NCI-H2029 (cell line): ENCODE results near the gene TRIM5.
"Not testable (repeated sequence)": the region's sequence is repeated elsewhere in the genome, so short reads cannot be mapped to it uniquely, and the experiment has no call there.

Experiments used
- DNase-seq: peaks from one replicate; lab custom pipeline; 2025; lab: John Stamatoyannopoulos, UW

The TRIM5 gene, protein sequence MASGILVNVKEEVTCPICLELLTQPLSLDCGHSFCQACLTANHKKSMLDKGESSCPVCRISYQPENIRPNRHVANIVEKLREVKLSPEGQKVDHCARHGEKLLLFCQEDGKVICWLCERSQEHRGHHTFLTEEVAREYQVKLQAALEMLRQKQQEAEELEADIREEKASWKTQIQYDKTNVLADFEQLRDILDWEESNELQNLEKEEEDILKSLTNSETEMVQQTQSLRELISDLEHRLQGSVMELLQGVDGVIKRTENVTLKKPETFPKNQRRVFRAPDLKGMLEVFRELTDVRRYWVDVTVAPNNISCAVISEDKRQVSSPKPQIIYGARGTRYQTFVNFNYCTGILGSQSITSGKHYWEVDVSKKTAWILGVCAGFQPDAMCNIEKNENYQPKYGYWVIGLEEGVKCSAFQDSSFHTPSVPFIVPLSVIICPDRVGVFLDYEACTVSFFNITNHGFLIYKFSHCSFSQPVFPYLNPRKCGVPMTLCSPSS

DNA sequence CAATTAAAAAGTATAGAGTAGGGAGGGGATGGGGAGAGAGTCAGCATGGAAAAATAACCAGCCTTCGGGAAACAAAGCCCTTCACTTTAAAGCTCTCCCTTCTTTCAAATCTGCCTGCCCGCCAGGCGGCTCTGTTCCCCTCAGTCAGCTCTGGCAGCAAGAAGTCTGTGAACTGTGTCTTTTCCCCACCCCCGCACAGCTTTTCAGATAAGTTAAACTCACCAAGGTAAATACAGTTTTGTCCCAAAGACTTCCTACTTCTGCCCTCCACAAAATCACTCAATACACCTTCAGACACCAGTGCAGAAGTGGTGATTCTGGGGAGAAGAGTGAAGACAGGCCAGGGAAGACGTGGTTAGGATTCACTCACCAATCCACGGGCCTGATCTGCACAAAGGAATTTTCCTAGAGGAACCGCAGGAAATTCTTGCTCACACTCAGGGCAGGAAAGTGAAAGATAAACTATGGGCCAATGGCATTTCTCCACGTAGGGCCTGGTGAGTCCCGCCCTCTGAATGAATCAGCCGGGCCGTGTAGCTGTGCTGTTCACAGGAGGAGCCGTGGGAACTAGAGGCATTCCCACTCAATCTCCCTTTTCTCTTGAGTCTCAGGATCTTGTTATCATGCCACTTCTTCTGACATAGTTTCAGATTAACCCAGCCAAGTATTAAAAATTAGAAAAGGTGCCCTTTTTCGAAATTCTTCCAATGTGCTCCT is at the start of gene TRIM5:
TSS of gene TRIM5 (minus strand) at position 429 of the 717 bp plus-strand sequence. CDS start 4,897 bp downstream, outside the sequence.
- DNase-seq: peak; percentile 5

DNA sequence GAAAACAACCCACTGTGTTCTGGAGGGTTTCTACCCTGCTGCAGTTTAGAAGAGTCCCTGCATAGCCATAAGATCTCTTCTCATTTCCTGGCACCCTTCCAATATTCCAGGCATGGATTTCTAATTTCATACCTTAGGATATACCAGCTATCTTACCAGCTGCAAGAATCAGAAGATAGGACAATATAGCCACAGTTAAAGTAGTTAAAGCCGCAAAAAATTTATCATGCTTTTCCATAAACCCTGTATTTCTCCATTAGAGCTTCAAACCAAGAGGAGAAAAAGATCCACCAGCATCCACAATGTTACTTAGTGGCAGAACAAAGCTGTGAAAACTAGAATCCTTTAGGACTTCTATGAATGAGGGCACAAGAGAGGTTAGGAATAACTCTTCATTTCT is 42.8 kb upstream of the TRIM5 start:
- DNase-seq: no peak

DNA sequence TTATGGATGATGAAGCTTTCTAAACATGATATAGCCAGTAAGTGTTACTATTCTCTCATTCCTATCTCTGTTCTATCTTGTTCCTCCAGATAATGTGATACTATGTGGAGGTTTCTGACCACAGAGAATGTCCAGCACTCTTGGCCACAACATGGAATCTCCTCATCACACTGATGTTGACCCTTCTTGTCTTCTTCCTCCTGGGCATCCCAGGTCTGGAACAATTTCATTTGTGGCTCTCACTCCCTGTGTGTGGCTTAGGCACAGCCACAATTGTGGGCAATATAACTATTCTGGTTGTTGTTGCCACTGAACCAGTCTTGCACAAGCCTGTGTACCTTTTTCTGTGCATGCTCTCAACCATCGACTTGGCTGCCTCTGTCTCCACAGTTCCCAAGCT is 41.5 kb upstream of the TRIM5 start:
- DNase-seq: no peak

DNA sequence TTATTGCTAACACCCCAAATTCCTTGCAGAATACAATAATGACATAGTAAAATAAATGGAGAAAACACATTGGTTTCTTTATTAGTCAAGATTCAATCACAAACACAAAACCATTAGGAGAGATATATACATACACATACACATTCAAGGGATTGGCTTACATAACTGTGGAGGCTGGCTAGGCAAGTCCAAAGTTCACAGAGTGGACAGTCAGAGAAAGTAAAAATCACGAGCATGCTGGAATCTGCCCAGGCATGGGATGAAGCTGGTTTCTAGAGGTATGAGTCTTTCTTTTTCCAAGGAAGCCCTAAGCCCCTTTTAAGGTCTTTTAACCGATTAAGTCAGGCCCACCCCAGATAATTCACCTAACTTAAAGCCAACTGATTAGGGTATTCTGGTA is 37.7 kb upstream of the TRIM5 start:
- no peak for DNase-seq

DNA sequence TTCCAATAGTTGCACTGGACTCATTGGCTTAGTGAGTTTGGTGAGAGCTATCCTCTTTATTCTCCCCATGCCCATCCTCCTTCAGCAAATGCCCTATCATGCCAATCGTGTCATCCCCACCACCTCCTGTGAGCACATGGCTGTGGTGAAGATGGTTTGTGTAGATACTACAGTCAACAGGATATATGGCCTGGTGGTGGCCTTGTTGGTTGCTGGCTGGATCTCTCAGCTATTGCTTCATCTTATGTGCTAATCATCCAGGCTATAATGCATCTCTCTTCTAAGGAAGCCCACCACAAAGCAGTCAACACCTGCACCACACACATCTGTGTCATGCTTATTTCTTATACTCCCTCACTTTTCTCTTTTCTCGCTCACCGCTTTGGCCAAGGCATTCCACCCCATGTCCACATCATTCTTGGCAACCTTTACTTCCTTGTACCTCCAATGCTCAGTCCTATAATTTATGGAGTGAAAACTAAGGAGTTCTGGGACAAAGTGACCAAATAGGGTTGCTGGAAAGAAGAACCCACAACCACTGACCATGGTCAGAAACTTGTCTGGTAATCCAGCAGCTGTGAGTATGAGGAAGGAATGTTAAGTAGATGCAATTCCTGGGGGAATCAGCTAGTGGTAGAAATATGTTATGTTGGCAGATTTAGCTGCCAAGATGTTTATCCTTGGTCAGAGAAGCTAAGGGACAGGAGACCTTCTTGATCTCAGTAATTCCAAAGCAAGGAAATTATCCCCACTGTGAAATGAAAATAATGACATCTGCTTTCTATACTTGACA is 35.0 kb upstream of the TRIM5 start:
- no peak for DNase-seq

DNA sequence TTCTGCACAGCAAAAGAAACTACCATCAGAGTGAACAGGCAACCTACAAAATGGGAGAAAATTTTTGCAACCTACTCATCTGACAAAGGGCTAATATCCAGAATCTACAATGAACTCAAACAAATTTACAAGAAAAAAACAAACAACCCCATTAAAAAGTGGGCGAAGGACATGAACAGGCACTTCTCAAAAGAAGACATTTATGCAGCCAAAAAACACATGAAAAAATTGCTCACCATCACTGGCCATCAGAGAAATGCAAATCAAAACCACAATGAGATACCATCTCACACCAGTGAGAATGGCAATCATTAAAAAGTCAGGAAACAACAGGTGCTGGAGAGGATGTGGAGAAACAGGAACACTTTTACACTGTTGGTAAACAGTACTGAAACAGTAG is 31.6 kb upstream of the TRIM5 start:
- DNase-seq: not testable (repeated sequence)

DNA sequence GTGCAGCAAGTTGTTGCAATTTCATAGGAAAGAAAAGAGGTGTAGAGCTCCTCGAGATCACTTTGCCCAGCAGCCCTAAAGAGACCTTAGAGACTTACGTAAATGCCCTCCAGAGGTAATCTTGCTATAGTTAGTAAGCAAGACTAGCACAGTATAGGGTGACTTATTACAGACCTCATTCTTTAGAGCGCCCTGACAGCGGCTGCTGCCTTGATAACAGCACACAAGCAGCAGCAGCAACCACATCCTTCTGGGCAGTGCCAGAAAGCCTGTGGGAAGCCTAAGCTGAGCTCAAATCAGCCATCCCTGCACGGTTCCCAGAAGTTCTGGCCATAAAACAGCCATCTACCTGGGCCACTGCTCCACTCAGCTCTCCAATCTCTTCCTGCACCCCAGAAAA is 28.8 kb upstream of the TRIM5 start:
- no peak for DNase-seq

DNA sequence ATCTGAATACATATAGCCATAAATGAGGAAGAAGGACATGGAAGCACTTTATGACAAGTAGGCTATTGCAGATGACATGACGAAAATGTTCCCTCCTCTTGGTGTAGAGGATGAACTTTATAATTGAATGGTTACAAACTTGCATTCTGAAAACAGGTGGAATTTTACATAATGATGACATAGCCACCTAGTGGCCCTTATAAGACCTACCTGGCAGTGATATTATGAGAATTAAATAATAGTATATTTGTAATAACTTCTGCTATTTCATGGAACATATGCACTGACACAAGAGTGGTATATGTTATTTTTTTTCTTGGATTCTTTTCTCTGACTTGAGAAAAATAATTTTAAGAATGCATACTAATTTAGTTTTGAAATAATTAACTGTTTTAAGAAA is 27.6 kb upstream of the TRIM5 start:
- DNase-seq: no peak

DNA sequence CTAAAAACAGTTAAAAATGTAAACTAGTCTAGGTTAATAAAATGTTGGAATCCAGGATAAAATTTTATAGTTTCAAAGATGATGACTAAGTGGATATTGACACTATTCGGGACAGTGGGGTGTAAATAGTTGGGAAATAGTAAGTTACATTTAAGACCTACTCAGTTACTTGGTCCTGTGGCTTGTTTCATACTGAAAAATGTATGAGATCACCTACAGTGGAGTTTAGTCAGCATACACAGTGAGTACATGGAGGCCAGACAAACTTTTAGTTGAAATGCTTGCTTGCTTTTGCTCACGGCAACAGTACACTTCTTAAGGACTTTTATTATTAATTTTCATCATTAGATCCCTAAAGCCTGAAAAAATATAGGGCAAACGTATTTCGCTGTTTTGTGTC is 20.8 kb upstream of the TRIM5 start:
- no peak for DNase-seq

DNA sequence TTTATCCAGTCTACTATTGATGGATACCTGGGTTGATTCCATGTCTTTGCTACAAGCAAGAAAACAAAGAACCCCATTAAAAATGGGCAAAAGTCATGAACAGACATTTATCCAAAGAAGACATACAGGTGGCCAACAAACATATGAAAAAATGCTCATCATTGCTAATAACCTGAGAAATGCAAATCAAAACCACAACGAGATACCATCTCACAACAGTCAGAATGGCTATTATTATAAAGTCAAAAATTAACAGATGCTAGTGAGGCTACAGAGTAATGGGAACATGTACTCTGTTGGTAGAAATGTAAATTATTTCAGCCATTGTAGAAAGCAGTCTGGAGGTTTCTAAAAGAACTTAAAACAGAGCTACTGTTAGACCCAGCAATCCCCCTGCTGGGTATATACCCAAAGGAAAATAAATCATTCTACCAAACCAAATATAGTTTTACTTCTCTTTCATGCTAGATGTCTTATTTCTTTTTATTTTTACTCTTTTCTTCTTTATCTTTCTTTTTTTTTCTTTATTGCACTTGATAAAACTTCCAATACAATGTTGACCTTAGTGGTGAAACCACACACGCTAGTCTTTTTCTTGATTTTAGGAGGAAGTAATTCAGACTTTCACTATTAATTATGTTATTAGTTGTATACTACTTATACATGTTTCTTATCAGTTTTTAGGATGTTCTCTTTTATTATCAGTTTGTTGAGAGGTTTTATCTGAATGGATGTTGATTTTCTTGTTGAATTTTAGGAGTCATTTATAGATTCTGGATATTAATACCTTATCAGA is 19.1 kb upstream of the TRIM5 start:
- DNase-seq: no peak

DNA sequence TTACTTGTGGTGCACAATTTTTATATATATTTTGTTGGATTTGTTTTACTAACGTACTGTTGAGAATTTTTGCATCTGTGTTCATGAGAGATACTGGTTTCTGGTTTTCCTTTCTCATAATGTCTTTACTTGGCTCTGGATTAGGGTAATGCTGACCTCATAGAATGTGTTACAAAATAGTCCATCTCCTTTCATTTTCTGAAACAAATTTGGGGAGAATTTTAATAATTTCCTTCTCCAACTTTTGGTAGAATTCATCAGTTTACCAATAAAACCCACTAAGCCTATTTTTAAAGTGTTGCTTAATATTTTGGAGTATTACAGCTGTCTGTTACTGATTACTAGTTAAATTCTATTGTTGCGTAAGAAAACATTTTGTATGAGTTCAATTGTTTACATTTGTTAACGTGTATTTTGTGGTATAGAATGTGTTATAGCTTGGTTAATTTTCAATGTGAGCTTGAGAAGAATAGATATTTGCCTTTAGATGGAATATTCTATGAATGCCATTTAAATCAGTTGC is 16.2 kb upstream of the TRIM5 start:
- no peak for DNase-seq

DNA sequence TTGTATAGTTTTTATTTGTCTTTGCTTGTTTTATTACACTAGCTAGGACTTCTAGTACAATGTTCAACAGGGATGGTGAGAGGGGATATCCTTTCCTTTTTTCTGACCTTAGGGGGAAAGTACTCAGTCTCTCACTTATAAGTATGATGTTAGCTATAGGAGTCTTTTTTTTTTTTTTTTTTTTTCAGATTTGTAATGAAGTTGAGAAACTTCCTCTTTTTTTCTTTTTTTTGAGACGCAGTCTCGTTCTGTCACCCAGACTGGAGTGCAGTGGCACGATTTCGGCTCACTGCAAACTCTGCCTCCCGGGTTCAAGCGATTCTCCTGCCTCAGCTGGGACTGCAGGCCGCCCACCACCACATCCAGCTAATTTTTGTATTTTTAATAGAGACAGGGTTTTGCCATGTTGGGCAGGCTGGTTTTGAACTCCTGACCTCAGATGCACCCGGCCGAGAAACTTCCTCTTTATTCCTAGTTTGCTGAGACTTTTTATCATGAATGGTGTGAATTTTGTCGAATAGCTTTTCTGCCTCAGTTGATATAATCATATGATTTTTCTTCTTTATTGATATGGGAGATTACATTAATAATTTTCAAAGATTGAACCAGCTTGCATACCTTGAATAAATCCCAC is 15.7 kb upstream of the TRIM5 start:
- no peak for DNase-seq

DNA sequence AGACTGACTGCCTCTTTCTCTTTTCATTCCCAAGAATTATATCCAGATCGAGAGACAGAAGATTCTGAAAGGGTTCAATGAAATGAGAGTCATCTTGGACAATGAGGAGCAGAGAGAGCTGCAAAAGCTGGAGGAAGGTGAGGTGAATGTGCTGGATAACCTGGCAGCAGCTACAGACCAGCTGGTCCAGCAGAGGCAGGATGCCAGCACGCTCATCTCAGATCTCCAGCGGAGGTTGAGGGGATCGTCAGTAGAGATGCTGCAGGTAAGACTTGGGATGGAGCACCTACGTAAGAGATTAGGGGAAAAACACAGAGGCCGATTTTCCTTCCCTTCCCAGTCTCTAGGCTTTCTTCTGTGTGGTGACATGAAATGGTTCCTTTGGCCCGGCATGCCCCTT is 13.4 kb upstream of the TRIM5 start:
- no peak for DNase-seq

DNA sequence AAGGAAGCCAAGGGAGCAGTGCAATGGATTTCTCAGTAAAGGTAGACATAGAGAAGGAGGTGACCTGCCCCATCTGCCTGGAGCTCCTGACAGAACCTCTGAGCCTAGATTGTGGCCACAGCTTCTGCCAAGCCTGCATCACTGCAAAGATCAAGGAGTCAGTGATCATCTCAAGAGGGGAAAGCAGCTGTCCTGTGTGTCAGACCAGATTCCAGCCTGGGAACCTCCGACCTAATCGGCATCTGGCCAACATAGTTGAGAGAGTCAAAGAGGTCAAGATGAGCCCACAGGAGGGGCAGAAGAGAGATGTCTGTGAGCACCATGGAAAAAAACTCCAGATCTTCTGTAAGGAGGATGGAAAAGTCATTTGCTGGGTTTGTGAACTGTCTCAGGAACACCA is 11.3 kb upstream of the TRIM5 start:
- DNase-seq: no peak

DNA sequence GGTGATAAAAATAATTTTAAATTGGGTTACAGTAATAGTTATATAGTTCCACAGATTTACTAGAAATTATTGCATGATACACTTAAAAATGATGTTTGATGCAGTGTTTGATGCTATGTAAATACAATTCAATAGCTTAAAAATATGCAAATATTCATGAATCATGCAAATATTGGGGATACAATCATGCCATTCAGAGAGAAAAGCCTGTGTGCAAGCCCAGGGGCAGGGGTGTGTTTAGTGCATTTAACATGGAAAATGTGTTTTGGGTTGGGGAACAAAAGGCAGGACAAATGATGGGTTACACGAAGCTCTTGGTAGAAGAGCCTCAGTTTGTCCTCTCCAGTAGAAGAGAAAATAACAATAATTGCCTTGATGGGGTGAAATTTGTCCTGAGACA is 10.7 kb upstream of the TRIM5 start:
- no peak for DNase-seq

DNA sequence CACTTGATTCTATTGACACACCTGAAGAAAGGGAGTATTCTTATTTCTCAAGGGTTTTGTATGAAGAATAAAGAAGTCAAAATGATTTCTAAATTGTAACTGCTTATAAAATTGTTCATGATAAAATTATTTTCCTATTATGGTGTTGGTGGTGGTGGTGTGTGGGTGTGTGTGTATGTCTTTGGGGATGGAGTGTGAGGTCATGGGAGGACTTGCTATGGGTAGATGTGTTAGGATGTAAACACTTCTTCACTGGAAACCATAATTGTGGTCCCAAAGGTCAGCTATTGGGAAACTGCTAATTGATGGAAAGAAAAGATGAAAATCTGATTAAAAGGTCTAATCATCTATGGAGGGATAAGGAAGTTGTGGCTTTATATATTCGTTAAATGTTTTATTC is 9.8 kb upstream of the TRIM5 start:
- DNase-seq: no peak

DNA sequence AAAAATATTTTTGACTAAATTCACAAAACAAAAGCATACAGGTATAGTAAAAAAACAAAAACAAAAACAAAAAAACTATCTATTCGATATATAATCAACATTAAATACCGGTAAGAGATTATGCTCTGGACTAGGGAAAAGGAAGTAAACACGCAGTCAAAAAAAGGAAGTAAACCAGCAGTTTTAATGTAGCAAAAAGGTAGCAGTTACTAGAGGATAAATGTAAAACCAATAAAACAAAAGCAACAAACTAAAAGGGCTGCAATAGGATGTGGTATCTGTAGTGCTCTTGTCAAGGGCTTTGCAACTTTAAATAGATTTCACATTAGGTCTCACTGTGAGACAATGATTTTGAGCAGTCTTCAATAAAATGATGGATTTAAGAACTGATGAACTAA is 7.1 kb upstream of the TRIM5 start:
- no peak for DNase-seq

DNA sequence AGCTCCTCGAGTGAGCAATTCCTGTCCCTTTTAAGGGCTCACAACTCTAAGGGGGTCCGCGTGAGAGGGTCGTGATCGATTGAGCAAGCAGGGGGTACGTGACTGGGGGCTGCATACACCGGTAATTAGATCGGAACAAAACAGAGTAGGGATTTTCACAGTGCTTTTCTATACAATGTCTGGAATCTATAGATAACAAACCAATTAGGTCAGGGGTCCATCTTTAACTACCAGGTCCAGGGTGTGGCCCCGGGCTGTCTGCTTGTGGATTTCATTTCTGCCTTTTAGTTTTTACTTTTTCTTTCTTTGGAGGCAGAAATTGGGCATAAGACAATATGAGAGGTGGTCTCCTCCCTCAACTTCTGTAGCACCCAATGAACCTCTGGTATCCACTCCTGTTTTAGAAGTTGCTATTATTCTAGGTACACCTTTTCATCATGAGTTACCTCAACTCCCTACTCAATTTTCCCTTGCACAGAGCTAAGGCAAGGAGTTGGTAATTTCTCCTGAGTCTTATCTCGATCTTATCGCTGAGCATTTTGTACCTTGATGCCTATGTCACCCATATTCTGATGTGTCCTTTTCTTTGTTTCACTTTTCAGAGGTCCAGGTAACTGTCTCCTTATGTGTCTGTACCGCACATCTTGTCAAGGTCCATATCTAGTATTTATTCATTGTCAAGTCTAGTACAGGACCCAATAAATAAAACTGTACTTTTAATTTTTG is 6.5 kb upstream of the TRIM5 start:
- DNase-seq: not testable (repeated sequence)

DNA sequence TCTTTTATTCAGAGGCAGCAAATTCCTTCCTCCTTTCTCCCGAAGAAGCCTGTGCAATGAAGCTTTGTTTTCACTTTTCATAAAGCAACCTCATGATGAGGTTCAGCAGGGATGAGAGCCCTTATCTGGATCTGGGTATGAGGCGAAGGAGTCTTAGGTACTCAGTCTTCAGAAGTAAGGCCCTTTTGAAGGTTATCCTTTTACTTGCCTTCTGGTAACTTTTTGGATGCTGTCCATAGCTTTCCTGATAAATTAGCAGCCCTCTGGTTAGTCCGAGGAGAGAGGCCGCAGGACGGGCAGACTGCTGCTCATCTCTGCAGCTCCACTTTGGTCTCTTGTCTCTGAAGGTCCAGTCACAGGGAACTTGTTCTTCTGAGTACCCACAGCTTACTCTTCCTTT is 5.9 kb upstream of the TRIM5 start:
- DNase-seq: no peak

DNA sequence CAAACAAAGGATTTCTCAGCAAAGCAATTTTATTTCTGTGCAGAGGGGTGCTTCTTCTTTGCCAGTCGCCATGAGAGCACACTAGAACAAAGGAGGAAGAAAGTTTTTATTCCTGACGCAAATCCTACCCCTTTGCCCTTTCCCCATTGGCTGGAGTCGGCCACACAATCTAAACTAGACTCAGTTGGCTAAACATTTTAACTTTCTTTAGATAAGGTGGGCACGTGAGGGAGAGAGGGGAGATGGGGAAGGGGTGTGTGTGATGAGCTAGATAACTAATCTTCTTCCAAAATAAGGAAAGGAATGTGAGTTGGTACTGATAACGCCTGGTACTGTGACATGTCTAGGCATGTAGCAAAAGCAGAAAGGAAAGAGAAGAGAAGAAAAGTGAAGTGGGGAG is 5.3 kb upstream of the TRIM5 start:
- no peak for DNase-seq
